Activated naive CD8-positive, alpha-beta T cell treated with anti-CD3 and anti-CD28 coated beads for 36 hours (primary cell): Measurements from ENCODE around the gene NFIC. TPM values are rescaled to one million over a fixed set of nuclear protein-coding genes. Genes with fewer than 3 reads are reported as not detected.

Experiments
- DNase-seq: peaks from one replicate; pipeline ENCODE4 v3.0.0; 2021
- H3K27ac Mint-ChIP-seq: one replicate; pipeline ENCODE4 v1.8.0; 2022; ENCODE audit warnings: mild to moderate bottlenecking, moderate library complexity, mixed read lengths
- H3K27me3 Mint-ChIP-seq: one replicate; pipeline ENCODE4 v1.8.0; 2022; ENCODE audit warnings: mild to moderate bottlenecking, mixed read lengths
- H3K36me3 Mint-ChIP-seq: one replicate; pipeline ENCODE4 v1.8.0; 2021; ENCODE audit warnings: mild to moderate bottlenecking, mixed read lengths
- H3K4me1 Mint-ChIP-seq: one replicate; pipeline ENCODE4 v1.8.0; 2021; ENCODE audit warnings: mixed read lengths
- H3K4me3 Mint-ChIP-seq: one replicate; pipeline ENCODE4 v1.8.0; 2022; ENCODE audit warnings: mild to moderate bottlenecking, moderate library complexity, mixed read lengths
- H3K9me3 Mint-ChIP-seq: one replicate; pipeline ENCODE4 v1.8.0; 2022; ENCODE audit warnings: mixed read lengths
- total RNA-seq, 2 experiments: library from RNA; stranded (reverse); gene quantifications; one replicate each; pipeline ENCODE4 v1.2.3, GENCODE V29; 2021

Gene NFIC
- total RNA-seq, 2 experiments from 2014 or later, result 19.0 to 19.5 TPM

- Mint-ChIP-seq H3K4me1 (no peaks in the 10 kb centered on the region), H3K9me3 (no peaks in the 10 kb centered on the region), H3K27ac (no peak overlapping the region), H3K4me3 (no peak overlapping the region), H3K36me3 (peaks cover 4% of the 10 kb centered on the region), H3K27me3 (no peaks in the 10 kb centered on the region)
- DNase-seq, result no peak
These were observed 92.9 kb downstream of the NFIC start for GRCh38 chr19:3459089-3459881.

- no peak overlapping the region for H3K27ac Mint-ChIP-seq
- no peaks in the 10 kb centered on the region for H3K27me3 Mint-ChIP-seq
- no peak for DNase-seq
- H3K4me1 Mint-ChIP-seq, result no peaks in the 10 kb centered on the region
- H3K36me3 Mint-ChIP-seq, result peaks cover 2% of the 10 kb centered on the region
- no peak overlapping the region for H3K4me3 Mint-ChIP-seq
- no peaks in the 10 kb centered on the region for H3K9me3 Mint-ChIP-seq
These were observed 93.7 kb downstream of the NFIC start for GRCh38 chr19:3459965-3460582.

DNA sequence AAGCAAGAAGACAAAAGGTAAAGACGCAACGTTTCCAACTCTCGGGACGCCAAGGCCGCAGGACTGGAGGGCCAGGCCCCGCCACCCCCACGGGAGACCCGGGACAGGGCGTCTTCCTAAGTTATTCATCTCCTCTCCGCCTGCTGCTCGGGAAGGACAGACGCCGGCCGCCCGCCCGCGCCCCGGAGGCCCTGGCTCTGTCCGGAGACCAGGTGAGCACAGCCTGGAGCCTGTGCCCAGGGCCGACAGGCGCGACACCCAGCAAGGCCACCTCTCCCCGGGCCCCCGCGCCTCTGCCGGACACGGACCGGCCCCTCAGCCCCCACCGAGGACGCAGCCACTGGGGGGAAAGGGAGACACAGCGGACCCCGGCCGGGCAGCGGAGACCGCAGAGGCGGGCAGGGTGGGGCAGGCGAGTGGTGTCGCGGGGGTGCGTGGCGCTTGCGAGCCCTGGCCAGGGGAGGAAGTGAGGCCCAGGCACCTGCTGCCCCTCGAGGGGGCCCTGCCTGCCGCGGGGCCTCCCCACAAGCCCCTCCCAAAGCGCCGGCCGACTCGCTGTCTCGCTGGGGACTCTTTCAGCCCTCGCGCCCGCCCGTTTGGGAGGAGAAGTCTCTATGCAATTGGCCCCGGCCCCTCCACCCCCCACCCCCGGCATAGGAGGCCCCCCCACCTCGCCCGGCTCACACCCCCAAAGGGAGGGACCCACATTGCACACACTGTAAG is 96.8 kb downstream of the NFIC start:
- Mint-ChIP-seq H3K27ac (no peak overlapping the region), H3K27me3 (no peaks in the 10 kb centered on the region), H3K9me3 (peaks cover 3% of the 10 kb centered on the region), H3K4me3 (no peak overlapping the region), H3K36me3 (peaks cover 4% of the 10 kb centered on the region), H3K4me1 (no peaks in the 10 kb centered on the region)
- DNase-seq, result no peak

- DNase-seq, result no peak
- Mint-ChIP-seq H3K27ac (no peak overlapping the region), H3K27me3 (no peaks in the 10 kb centered on the region), H3K36me3 (peaks cover 4% of the 10 kb centered on the region), H3K4me3 (no peak overlapping the region), H3K9me3 (peaks cover 4% of the 10 kb centered on the region), H3K4me1 (no peaks in the 10 kb centered on the region)
These were observed 97.6 kb downstream of the NFIC start for GRCh38 chr19:3463714-3464586.

- H3K36me3 Mint-ChIP-seq, result peaks cover 4% of the 10 kb centered on the region
These were observed 98.3 kb downstream of the NFIC start for GRCh38 chr19:3464587-3465235.

DNA sequence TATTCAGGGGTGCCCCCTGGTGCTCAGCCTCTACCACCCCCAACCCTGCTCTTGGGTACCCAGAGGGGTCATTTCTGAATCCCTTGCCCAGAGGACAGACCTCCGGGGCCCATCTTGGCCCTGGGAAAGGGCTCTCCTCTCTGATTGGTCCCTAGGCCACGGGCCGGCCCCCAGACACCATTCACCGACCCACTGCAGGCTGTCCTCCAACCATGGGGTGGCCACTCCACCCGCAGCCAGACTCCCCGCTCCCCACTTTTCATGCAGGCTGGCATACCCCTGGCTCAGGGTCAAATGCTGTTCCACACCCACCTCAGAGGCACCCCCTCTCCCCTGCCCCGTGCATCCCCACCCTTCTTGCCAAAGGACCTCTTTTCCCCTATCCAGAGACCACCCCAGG is 99.2 kb downstream of the NFIC start:
- H3K9me3 Mint-ChIP-seq, result peaks cover 4% of the 10 kb centered on the region
- no peak for DNase-seq
- no peak overlapping the region for H3K27ac Mint-ChIP-seq
- no peaks in the 10 kb centered on the region for H3K27me3 Mint-ChIP-seq
- no peaks in the 10 kb centered on the region for H3K4me1 Mint-ChIP-seq
- H3K4me3 Mint-ChIP-seq, result no peak overlapping the region
- H3K36me3 Mint-ChIP-seq, result peaks cover 4% of the 10 kb centered on the region

More at GRCh38 chr19:3464587-3465235, 98.3 kb downstream of the NFIC start:
- no peaks in the 10 kb centered on the region for H3K4me1 Mint-ChIP-seq
- H3K9me3 Mint-ChIP-seq, result peaks cover 4% of the 10 kb centered on the region
- no peak overlapping the region for H3K27ac Mint-ChIP-seq
- H3K27me3 Mint-ChIP-seq, result no peaks in the 10 kb centered on the region
- no peak for DNase-seq
- no peak overlapping the region for H3K4me3 Mint-ChIP-seq

- H3K4me1 Mint-ChIP-seq, result no peaks in the 10 kb centered on the region
- H3K4me3 Mint-ChIP-seq, result no peak overlapping the region
- H3K27ac Mint-ChIP-seq, result peak overlapping the region; percentile 48
- H3K9me3 Mint-ChIP-seq, result peaks cover 4% of the 10 kb centered on the region
- no peaks in the 10 kb centered on the region for H3K27me3 Mint-ChIP-seq
- peaks cover 4% of the 10 kb centered on the region for H3K36me3 Mint-ChIP-seq
- no peak for DNase-seq
These were observed 100.3 kb downstream of the NFIC start for GRCh38 chr19:3466635-3467034.

GRCh38 chr19:3467437-3468198 is 101.2 kb downstream of the NFIC start:
- Mint-ChIP-seq H3K36me3 (peaks cover 4% of the 10 kb centered on the region), H3K4me1 (no peaks in the 10 kb centered on the region), H3K27ac (no peak overlapping the region), H3K9me3 (peaks cover 4% of the 10 kb centered on the region), H3K4me3 (no peak overlapping the region), H3K27me3 (no peaks in the 10 kb centered on the region)
- DNase-seq, result no peak

- Mint-ChIP-seq H3K27me3 (no peaks in the 10 kb centered on the region), H3K27ac (no peak overlapping the region), H3K9me3 (peaks cover 4% of the 10 kb centered on the region), H3K36me3 (peaks cover 2% of the 10 kb centered on the region), H3K4me1 (no peaks in the 10 kb centered on the region), H3K4me3 (no peak overlapping the region)
- DNase-seq, result no peak
These were observed 101.8 kb downstream of the NFIC start for GRCh38 chr19:3468211-3468610.

DNA sequence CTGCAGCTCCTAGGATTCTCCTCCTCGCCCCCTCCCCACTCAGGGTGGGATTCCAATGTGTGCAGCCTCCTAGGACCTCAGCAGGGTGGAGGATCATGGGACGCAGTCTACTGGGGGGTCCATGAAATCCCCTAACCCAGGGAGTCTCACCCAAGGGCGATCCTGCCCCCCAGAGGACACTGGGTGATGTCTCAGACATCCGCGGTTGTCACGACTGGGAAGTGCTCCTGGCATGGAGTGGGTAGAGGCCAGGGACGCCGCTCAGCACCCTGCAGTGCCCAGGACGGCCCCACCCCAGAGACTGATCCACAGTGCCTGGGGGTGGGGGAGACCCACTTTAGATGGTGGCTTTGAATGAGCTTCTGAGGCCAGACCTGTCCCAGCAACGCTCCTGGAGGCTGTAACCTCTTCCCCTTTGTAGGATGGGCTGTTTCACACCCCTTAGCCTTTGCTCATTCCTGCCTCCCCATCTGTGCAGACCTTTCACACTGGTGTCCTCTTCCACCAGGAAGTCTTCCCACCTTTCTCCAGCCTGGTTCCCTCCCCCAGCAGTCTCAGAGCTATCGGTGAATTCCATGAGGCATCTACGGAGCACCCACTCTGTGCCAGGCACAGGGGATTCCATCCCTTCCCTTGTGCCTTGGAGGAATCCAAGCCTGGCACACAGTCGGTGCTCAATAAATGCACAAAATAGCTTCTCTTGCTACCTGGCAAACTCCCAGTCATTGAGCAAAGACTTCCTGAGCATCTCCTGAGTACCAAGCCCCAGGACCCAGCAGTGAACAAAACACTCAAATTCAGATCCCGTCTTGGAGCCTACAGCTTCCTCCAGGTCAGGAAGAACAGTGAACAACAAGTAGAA is 103.5 kb downstream of the NFIC start:
- no peak overlapping the region for H3K4me3 Mint-ChIP-seq
- no peak overlapping the region for H3K27ac Mint-ChIP-seq
- H3K9me3 Mint-ChIP-seq, result peaks cover 4% of the 10 kb centered on the region
- no peaks in the 10 kb centered on the region for H3K4me1 Mint-ChIP-seq
- H3K27me3 Mint-ChIP-seq, result no peaks in the 10 kb centered on the region
- H3K36me3 Mint-ChIP-seq, result peaks cover 2% of the 10 kb centered on the region
- DNase-seq, result no peak

GRCh38 chr19:3470500-3471128 is 104.2 kb downstream of the NFIC start:
- H3K4me1 Mint-ChIP-seq, result no peaks in the 10 kb centered on the region
- peaks cover 4% of the 10 kb centered on the region for H3K9me3 Mint-ChIP-seq
- H3K27me3 Mint-ChIP-seq, result no peaks in the 10 kb centered on the region
- DNase-seq, result no peak
- H3K36me3 Mint-ChIP-seq, result peaks cover 2% of the 10 kb centered on the region
- no peak overlapping the region for H3K4me3 Mint-ChIP-seq
- no peak overlapping the region for H3K27ac Mint-ChIP-seq

- Mint-ChIP-seq H3K36me3 (peaks cover 2% of the 10 kb centered on the region), H3K27me3 (no peaks in the 10 kb centered on the region), H3K9me3 (peaks cover 4% of the 10 kb centered on the region), H3K27ac (no peak overlapping the region), H3K4me3 (no peak overlapping the region), H3K4me1 (no peaks in the 10 kb centered on the region)
- peak; percentile 27 for DNase-seq
These were observed 105.7 kb downstream of the NFIC start for GRCh38 chr19:3471954-3472655.
